H1 (cell line): Measurements from ENCODE around the gene CPPED1. TPM values are rescaled to one million over a fixed set of nuclear protein-coding genes. Genes with fewer than 3 reads are reported as not detected.
A peak's percentile ranks its signal among the peaks of the same experiment; 100 is the strongest.

Experiments used
- CTCF ChIA-PET: fragments of 300-600 bp; sonication (Branson Sonifier 250); formaldehyde crosslinking; loops from one replicate; lab custom pipeline; 2021; ENCODE audit not compliant: partially characterized antibody; lab: Charles Lee
- POLR2A ChIA-PET: fragments of 300-600 bp; sonication (Branson Sonifier 250); formaldehyde crosslinking; loops from one replicate; lab custom pipeline; 2021; ENCODE audit warnings: inconsistent platforms; ENCODE audit not compliant: partially characterized antibody; lab: Charles Lee
- DNase-seq, 2 experiments: peaks; one replicate each; pipeline versions ENCODE4 v3.0.0 to v3.0.0-alpha.2; 2010 to 2022; ENCODE audit warnings: low spot score in 2 of 2, low read depth in 1 of 2, mixed read lengths in 1 of 2
- FAIRE-seq: peaks from 2 replicates; lab custom pipeline; 2011; peaks lifted over from hg19 to GRCh38; lab: Jason Lieb, UNC
- H2AFZ ChIP-seq: 2 replicates; pipeline ENCODE4 v1.8.1; 2012; ENCODE audit warnings: low read length, inconsistent platforms
- H2AK5ac ChIP-seq: 2 replicates; pipeline ENCODE4 v1.6.1; 2013; ENCODE audit warnings: low read depth, low read length
- H2BK120ac ChIP-seq: replicated peaks from 2 replicates; pipeline ENCODE3; 2013; ENCODE audit warnings: low read depth, low read length, inconsistent platforms
- H2BK12ac ChIP-seq: 2 replicates; pipeline ENCODE4 v1.6.1; 2013; ENCODE audit warnings: low read depth, low read length
- H2BK15ac ChIP-seq: 2 replicates; pipeline ENCODE4 v1.6.1; 2013; ENCODE audit warnings: low read length
- H2BK20ac ChIP-seq: 2 replicates; pipeline ENCODE4 v1.6.1; 2013; ENCODE audit warnings: low read length
- H2BK5ac ChIP-seq: 2 replicates; pipeline ENCODE4 v1.6.1; 2013; ENCODE audit warnings: low read depth, low read length
- H3K14ac ChIP-seq: 2 replicates; pipeline ENCODE4 v1.6.1; 2013; ENCODE audit warnings: inconsistent platforms; ENCODE audit not compliant: insufficient read length
- H3K18ac ChIP-seq: 2 replicates; pipeline ENCODE4 v1.6.1; 2013; ENCODE audit warnings: low read length; ENCODE audit errors: extremely low read depth
- H3K23ac ChIP-seq: 2 replicates; pipeline ENCODE4 v1.6.1; 2013; ENCODE audit warnings: inconsistent platforms; ENCODE audit not compliant: insufficient read length
- H3K23me2 ChIP-seq: 2 replicates; pipeline ENCODE4 v1.6.1; 2013; ENCODE audit warnings: low read depth, low read length
- H3K27ac ChIP-seq: 2 replicates; pipeline ENCODE4 v1.6.1; 2011; ENCODE audit warnings: low read depth, low read length, inconsistent platforms
- H3K27me3 ChIP-seq, 4 experiments: replicated peaks in 1 of 4; 1 replicate in 1 of 4; 2 replicates in 3 of 4; pipeline versions ENCODE4 v1.6.1 to v1.8.1; 2011 to 2013; ENCODE audit warnings: low read length in 3 of 4, mild to moderate bottlenecking in 3 of 4, inconsistent platforms in 2 of 4, mixed read lengths in 2 of 4, moderate library complexity in 1 of 4; ENCODE audit not compliant: control insufficient read depth in 3 of 4, insufficient read depth in 3 of 4; ENCODE audit errors: extremely low read depth in 1 of 4
- H3K36me3 ChIP-seq, 4 experiments: 2 replicates each; pipeline versions ENCODE4 v1.6.1 to v1.8.1; 2011 to 2013; ENCODE audit warnings: mild to moderate bottlenecking in 4 of 4, low read length in 3 of 4, moderate library complexity in 2 of 4, control low read depth in 1 of 4, inconsistent platforms in 1 of 4; ENCODE audit not compliant: insufficient read depth in 4 of 4, control insufficient read depth in 2 of 4
- H3K4ac ChIP-seq: replicated peaks from 2 replicates; pipeline ENCODE3; 2013; ENCODE audit warnings: low read length, low read depth, mixed read lengths, inconsistent platforms; ENCODE audit not compliant: insufficient read length
- H3K4me1 ChIP-seq, 4 experiments: replicated peaks in 1 of 4; 1 replicate in 1 of 4; 2 replicates in 3 of 4; pipeline versions ENCODE4 v1.6.1 to v1.8.1; 2011 to 2013; ENCODE audit warnings: low read length in 3 of 4, inconsistent platforms in 2 of 4, mixed read lengths in 1 of 4; ENCODE audit not compliant: insufficient read depth in 4 of 4, control insufficient read depth in 3 of 4
- H3K4me2 ChIP-seq, 2 experiments: 2 replicates each; pipeline versions ENCODE4 v1.6.1 to v1.8.1; 2011 to 2013; ENCODE audit warnings: low read depth in 2 of 2, low read length in 2 of 2, control low read depth in 1 of 2, inconsistent platforms in 1 of 2, mild to moderate bottlenecking in 1 of 2; ENCODE audit not compliant: insufficient read depth in 1 of 2
- H3K4me3 ChIP-seq, 4 experiments: fragments of 200-600, 300-600 bp in 1 of 4; sonication (generic), shearing (Covaris generic), sonication (Bioruptor Twin) in 1 of 4; 2 replicates each; pipeline versions ENCODE4 v1.5.1 to v1.8.1; 2011 to 2016; ENCODE audit warnings: low read length in 4 of 4, low read depth in 3 of 4, control low read depth in 2 of 4, inconsistent platforms in 2 of 4, mild to moderate bottlenecking in 2 of 4, mixed read lengths in 1 of 4, moderate library complexity in 1 of 4; ENCODE audit not compliant: insufficient read depth in 2 of 4; ENCODE audit errors: extremely low read depth in 1 of 4
- H3K56ac ChIP-seq: replicated peaks from 2 replicates; pipeline ENCODE3; 2013; ENCODE audit warnings: low read depth, mild to moderate bottlenecking, mixed read lengths, low read length, inconsistent platforms; ENCODE audit not compliant: insufficient read length
- H3K79me1 ChIP-seq: 2 replicates; pipeline ENCODE4 v1.6.1; 2013; ENCODE audit warnings: low read depth, low read length, control low read depth
- H3K79me2 ChIP-seq, 2 experiments: 2 replicates each; pipeline versions ENCODE4 v1.6.1 to v1.8.1; 2012 to 2013; ENCODE audit warnings: low read length in 2 of 2, mild to moderate bottlenecking in 2 of 2, inconsistent platforms in 1 of 2; ENCODE audit not compliant: insufficient read depth in 2 of 2, control insufficient read depth in 1 of 2
- H3K9ac ChIP-seq, 4 experiments: replicated peaks in 1 of 4; 1 replicate in 1 of 4; 2 replicates in 3 of 4; pipeline versions ENCODE4 v1.6.1 to v1.8.1; 2011 to 2013; ENCODE audit warnings: low read depth in 3 of 4, low read length in 3 of 4, control low read depth in 2 of 4, mild to moderate bottlenecking in 2 of 4, moderate library complexity in 2 of 4, inconsistent platforms in 1 of 4; ENCODE audit errors: extremely low read depth in 1 of 4
- H3K9me3 ChIP-seq, 2 experiments: 2 replicates each; pipeline versions ENCODE4 v1.6.1 to v1.8.1; 2012 to 2013; ENCODE audit warnings: mild to moderate bottlenecking in 2 of 2, moderate library complexity in 2 of 2, control low read depth in 1 of 2, inconsistent platforms in 1 of 2, low read depth in 1 of 2, low read length in 1 of 2, mixed read lengths in 1 of 2; ENCODE audit not compliant: insufficient read depth in 2 of 2
- H4K20me1 ChIP-seq, 2 experiments: replicated peaks in 1 of 2; 2 replicates each; pipeline versions ENCODE3 to v1.8.1; 2011 to 2013; ENCODE audit warnings: inconsistent platforms in 2 of 2, low read length in 2 of 2, mild to moderate bottlenecking in 1 of 2; ENCODE audit not compliant: insufficient read depth in 2 of 2, control insufficient read depth in 1 of 2
- H4K5ac ChIP-seq: 2 replicates; pipeline ENCODE4 v1.6.1; 2013; ENCODE audit warnings: low read length, low read depth, mixed read lengths, inconsistent platforms; ENCODE audit not compliant: insufficient read length
- H4K8ac ChIP-seq: 2 replicates; pipeline ENCODE4 v1.8.0; 2013; ENCODE audit warnings: mild to moderate bottlenecking, moderate library complexity, low read length, inconsistent platforms; ENCODE audit not compliant: insufficient read depth; ENCODE audit errors: extremely low read depth
- H4K91ac ChIP-seq: replicated peaks from 2 replicates; pipeline ENCODE3; 2013; ENCODE audit warnings: low read length, mixed read lengths, inconsistent platforms; ENCODE audit not compliant: insufficient read length
- E2F6 ChIP-seq: IDR thresholded peaks from 2 replicates; pipeline ENCODE4 v1.6.1; 2012; ENCODE audit warnings: inconsistent platforms
- NANOG ChIP-seq: IDR thresholded peaks from 2 replicates; pipeline ENCODE4 v1.6.1; 2011; ENCODE audit warnings: low read length, low read depth, mild to moderate bottlenecking, inconsistent platforms; ENCODE audit not compliant: insufficient read depth, poor library complexity, severe bottlenecking
- WGBS, 2 experiments: shearing (Covaris generic) in 1 of 2; methylation state at CpG; one replicate each; pipeline versions ENCODE4 v1.1.6 to v1.1.7; 2013 to 2015; ENCODE audit warnings: low lambda C conversion rate in 2 of 2, mixed read lengths in 2 of 2, inconsistent platforms in 1 of 2, low coverage in 1 of 2, missing lambda C conversion rate in 1 of 2; ENCODE audit not compliant: insufficient replicate concordance in 2 of 2, insufficient coverage in 1 of 2, insufficient read length in 1 of 2; ENCODE audit errors: extremely low coverage in 1 of 2, missing lambda C conversion rate in 1 of 2; 5-methylcytosine and 5-hydroxymethylcytosine counted together
- polyA plus RNA-seq, 7 experiments: library from polyadenylated mRNA; depleted of rRNA in 3 of 7; stranded (reverse) in 5 of 7; unstranded in 2 of 7; fragments of >200 nt in 5 of 7; fragments of 200-250 nt in 2 of 7; gene quantifications; 1 replicate in 5 of 7; 2 replicates in 1 of 7; 4 replicates in 1 of 7; pipeline versions ENCODE4 v1.2.1 to v1.2.3, GENCODE V29; 2011 to 2013; ENCODE audit warnings: missing spikeins in 2 of 7, mixed read lengths in 2 of 7
- total RNA-seq: library from RNA; stranded (reverse); fragmentation: NEBNext Ultra II Directional; extraction: Animal tissue kit (Norgen Biotek cat#: 25700); gene quantifications from 2 replicates; pipeline ENCODE4 v1.2.1, GENCODE V29; 2021

The CPPED1 gene
- total and polyA plus RNA-seq, 2 of the 8 experiments (the other 6 are each of a cell fraction or from before 2014, with no cell fraction given), result 3.5 to 11.2 TPM

GRCh38 chr16:12801511-12802042 lies 2.1 kb downstream of the CPPED1 start:
- POLR2A ChIA-PET, result interaction anchor here (0.6 to 0.9 kb wide), 2 partner anchors 8 to 19 kb away, joined by 3 to 5 read pairs; no protein-coding TSS in a partner anchor
- WGBS, 2 experiments, result 82% methylated on average over 4 of the region's 4 CpGs; no CpG with 5 or more reads in 1 of the 2 experiments
- FAIRE-seq, result no peak

More at GRCh38 chr16:12801511-12802042, 2.1 kb downstream of the CPPED1 start:
- H3K79me2 ChIP-seq, result no peaks in the 10 kb centered on the region
- H3K18ac ChIP-seq, result no peak overlapping the region
- H2AK5ac ChIP-seq, result no peak overlapping the region
- H4K8ac ChIP-seq, result no peak overlapping the region
- H4K5ac ChIP-seq, result no peak overlapping the region
- TF ChIP-seq E2F6 (no peak), NANOG (no peak)
- H3K79me1 ChIP-seq, result no peaks in the 10 kb centered on the region; the same call in 1 of the 2 replicates
- 0 out of 2 replicates have a peak overlapping the region, but pooled peaks have one; percentile 41 for H2BK12ac ChIP-seq
- H3K36me3 ChIP-seq, result no peaks in the 10 kb centered on the region
- H2BK5ac ChIP-seq, result no peak overlapping the region
- no peak overlapping the region for H3K4me2 ChIP-seq
- H3K4me1 ChIP-seq, result peaks cover 0 to 3% (median 2%) of the 10 kb centered on the region in 4 experiments; a peak in 2 of 7 replicates
- no peak overlapping the region for H3K14ac ChIP-seq
- CTCF ChIA-PET, result interaction anchor here (0.6 to 1.1 kb wide), 3 partner anchors 8 to 59 kb away, joined by 3 to 4 read pairs (median 3); no protein-coding TSS in a partner anchor
- no peaks in the 10 kb centered on the region for H4K20me1 ChIP-seq
- no peak overlapping the region for H2BK120ac ChIP-seq
- peaks cover 5% of the 10 kb centered on the region for H3K23me2 ChIP-seq
- no peaks in the 10 kb centered on the region for H3K27me3 ChIP-seq
- DNase-seq, result no peak
- H2BK15ac ChIP-seq, result no peak overlapping the region
- H3K27ac ChIP-seq, result no peak overlapping the region
- H3K9ac ChIP-seq, result no peak overlapping the region
- H3K56ac ChIP-seq, result no peak overlapping the region
- no peak overlapping the region for H3K23ac ChIP-seq
- no peak overlapping the region for H3K4ac ChIP-seq
- no peak overlapping the region for H2AFZ ChIP-seq
- no peak overlapping the region for H4K91ac ChIP-seq
- H2BK20ac ChIP-seq, result no peak overlapping the region
- H3K4me3 ChIP-seq, result no peak overlapping the region
- H3K9me3 ChIP-seq, result no peaks in the 10 kb centered on the region
